GM18517 (cell line): ENCODE results near the gene PLCD3.
"Not testable (repeated sequence)": the region's sequence is repeated elsewhere in the genome, so short reads cannot be mapped to it uniquely, and the experiment has no call there.

ENCODE experiments used
- ATAC-seq: cut with Tn5 transposase; IDR thresholded peaks from one replicate; pipeline ENCODE4 v1.9.1; 2021; ENCODE audit warnings: mild to moderate bottlenecking, moderate library complexity; ENCODE audit not compliant: unreplicated experiment

The PLCD3 gene

DNA sequence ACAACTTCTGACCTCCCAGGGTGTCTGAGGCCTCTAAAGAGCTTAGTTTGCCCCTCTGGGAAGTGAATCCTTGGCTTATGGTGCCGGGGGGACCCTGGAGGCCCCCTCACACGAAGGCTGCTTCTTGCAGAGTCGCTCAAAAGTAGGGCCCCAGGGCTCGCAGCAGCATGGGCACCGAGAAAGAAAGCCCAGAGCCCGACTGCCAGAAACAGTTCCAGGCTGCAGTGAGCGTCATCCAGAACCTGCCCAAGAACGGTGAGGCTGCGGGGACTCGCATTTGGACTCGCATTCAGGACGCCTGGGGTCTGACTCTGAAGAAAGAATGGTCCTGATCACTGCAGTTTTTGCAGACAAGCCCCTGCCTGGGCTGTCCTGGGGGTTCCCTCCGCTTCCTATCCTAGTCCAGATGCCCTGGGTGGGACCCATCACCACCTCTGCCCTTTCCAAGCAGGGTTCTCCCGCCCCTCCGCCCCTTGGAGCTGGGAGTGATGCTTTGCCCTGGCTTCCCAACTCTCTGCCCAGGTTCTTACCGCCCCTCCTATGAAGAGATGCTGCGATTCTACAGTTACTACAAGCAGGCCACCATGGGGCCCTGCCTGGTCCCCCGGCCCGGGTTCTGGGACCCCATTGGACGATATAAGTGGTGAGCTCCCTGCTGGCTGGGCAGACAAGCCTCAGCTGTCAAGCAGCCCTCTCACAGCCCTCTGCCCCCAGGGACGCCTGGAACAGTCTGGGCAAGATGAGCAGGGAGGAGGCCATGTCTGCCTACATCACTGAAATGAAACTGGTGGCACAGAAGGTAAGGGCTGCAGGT, 3.9 kb upstream of the PLCD3 start:
- ATAC-seq = no peak

GRCh38 chr17:45135192-45135977, 3.1 kb upstream of the PLCD3 start, which contains the start of gene ACBD4:
Gene ACBD4, plus strand, starts transcription at chr17:45135687. Its CDS starts 458 bp downstream, at chr17:45136145.
- ATAC-seq = peak; percentile 90

GRCh38 chr17:45132572-45133463, 503 bp upstream of the PLCD3 start:
- ATAC-seq = no peak

GRCh38 chr17:45131616-45132319, 547 bp downstream of the PLCD3 start:
- ATAC-seq = no peak

- ATAC-seq = no peak
Observed at GRCh38 chr17:45130681-45131615, 1.4 kb downstream of the PLCD3 start.

GRCh38 chr17:45129940-45130680, 2.2 kb downstream of the PLCD3 start:
- no peak for ATAC-seq

DNA sequence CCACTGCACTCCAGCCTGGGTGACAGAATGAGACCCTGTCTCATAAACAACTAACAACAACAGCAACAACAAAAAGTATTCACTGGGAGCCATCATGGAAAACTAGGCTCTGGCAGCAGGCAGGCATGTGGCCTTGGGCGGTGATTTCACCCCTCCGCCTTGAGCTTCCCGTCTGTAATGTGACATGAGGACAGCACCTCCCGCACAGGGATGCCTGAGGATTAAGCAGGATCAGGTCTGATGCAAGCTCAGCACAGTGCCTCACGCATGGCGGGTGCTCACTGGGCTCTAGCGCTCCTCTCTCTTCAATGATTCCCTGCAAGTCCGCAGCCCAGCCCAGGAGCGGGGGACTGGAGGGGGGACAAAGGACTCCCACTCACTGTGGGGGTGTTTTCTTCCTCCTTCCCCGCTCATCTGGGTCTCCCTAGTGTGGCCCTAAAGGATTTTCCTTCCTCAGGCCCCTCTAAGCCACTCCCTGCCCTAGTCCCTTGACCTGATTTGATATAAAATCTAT, 2.8 kb downstream of the PLCD3 start:
- ATAC-seq = no peak

DNA sequence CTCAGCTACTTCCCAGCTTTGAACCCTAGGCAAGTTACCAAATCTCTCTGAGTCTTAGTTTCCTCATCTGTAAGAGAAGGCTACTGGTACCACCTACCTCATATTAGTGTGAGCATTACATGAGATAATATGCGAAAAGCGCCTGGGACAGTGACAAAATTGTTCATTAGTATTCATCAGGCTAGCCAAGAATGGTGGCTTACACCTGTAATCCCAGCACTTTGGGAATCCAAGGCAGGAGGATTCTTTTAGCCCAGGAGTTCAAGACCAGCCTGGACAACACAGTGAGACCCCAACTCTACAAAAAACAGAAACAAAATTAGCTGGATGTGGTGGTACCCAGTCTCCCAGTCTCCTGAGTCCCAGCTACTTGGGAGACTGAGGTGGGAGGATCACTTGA, 3.3 kb downstream of the PLCD3 start:
- no peak for ATAC-seq

GRCh38 chr17:45128331-45128730, 4.0 kb downstream of the PLCD3 start:
- no peak for ATAC-seq

DNA sequence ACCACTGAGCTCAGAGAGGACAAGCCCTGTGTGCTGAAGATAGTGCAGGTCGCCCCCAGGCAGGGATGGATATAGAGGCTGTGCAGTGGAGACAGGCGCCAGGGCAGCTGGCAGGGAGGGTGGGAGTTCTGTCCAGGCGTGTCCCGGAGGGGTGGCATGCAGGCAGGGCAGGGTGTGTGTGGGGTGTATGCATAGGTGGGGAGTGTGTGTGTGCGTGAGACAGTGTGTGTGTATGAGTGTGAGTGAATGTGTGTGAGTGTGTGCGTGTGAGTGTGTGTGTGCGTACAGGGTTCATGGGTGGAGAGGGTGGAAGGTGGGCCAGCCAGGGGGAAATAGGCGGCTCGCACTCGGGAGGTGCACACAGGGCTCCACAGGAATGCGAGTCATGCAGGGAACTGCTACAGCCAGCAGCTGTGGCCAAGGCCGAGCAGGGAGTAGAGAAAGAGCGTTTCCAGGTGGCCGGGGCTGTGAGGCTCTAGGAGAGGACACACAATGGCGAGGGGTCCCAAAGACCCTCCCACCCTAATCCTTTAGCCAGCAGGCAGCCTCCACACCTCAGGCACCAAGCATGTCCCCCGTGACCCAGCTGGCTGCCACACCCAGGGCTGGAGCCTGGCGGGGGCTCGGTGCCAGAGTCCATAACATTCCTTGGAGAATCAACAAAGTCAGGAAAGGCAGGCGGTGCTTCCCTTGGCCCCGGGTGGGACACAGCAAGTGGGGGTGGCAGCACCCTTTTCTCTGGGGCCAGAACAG, 4.6 kb downstream of the PLCD3 start:
- no peak for ATAC-seq

DNA sequence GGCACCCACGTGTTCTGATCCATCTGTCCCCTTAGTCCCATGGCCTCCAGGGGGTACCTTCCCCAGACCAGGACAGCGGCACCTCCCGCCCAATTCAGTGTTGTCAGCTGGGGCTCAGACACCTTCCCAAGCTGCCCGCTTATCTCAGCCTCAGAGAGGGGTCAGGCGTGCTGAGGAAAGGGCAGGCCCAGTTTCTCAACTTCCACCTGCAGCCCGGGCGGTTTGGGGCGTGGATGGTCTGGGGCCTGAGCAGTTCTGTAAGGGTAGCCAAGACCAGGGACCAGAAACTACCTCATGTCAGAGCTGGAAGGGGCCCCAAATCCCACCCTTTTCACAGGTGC, 5.1 kb downstream of the PLCD3 start:
- no peak for ATAC-seq

DNA sequence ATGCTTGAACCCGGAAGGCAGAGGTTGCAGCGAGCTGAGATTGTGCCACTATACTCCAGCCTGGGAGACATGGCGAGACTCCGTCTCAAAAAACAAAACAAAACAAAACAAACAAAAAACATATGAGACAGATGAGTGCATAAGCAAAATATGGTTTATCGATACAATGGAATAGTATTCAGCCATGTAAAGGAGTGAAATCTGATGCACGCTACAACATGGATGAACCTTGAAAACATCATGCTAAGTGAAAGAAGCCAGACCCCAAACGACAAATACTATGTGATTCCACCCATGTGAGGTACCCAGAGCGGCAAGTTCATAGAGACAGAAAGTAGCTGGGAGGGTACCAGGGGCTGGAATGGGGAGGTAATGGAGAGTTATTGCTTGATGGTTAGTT, 6.8 kb downstream of the PLCD3 start:
- no peak for ATAC-seq

GRCh38 chr17:45124797-45125122, 7.6 kb downstream of the PLCD3 start:
- not testable (repeated sequence) for ATAC-seq

GRCh38 chr17:45123930-45124796, 8.2 kb downstream of the PLCD3 start:
- no peak for ATAC-seq

GRCh38 chr17:45123076-45123770, 9.1 kb downstream of the PLCD3 start:
- no peak for ATAC-seq

DNA sequence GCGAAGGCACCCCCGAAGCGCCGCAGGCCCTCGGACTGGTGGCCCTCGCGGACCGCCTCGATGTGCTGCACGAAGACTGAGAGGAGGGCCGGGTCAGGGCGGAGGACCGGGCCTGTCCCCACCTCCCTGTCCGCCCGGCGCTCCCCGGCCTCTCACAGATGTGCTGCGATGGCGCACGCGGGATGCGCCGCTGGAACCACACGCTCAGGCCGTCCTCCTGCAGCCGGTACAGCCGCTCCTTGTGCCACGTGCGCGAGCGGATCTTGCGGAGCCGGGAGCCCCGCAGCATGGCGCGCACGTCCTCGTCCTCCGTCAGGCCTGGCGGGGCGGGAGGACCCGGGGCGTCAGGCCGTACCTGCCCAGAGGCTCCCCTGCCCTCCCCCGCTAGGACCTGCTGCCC, 11.3 kb downstream of the PLCD3 start:
- ATAC-seq = no peak
